22Rv1 (cell line): ENCODE results near the gene HS6ST3.

Experiments
- CTCF ChIP-seq: fragments of 450-650 bp; IDR thresholded peaks from 2 replicates; pipeline ENCODE4 v1.5.1; 2017; ENCODE audit warnings: mild to moderate bottlenecking
- ZFX ChIP-seq: fragments of 450-650 bp; IDR thresholded peaks from 2 replicates; pipeline ENCODE4 v1.6.1; 2017; ENCODE audit warnings: antibody characterized with exemption, borderline replicate concordance

GRCh38 chr13:96746886-96747285 lies 657.0 kb downstream of the HS6ST3 start:
- TF ChIP-seq CTCF (no peak), ZFX (no peak)
